ENCODE data around the gene GAS1. TPM values are rescaled to one million over a fixed set of nuclear protein-coding genes. Genes with fewer than 3 reads are reported as not detected.

GAS1 gene, protein sequence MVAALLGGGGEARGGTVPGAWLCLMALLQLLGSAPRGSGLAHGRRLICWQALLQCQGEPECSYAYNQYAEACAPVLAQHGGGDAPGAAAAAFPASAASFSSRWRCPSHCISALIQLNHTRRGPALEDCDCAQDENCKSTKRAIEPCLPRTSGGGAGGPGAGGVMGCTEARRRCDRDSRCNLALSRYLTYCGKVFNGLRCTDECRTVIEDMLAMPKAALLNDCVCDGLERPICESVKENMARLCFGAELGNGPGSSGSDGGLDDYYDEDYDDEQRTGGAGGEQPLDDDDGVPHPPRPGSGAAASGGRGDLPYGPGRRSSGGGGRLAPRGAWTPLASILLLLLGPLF
- total RNA-seq, result 605 TPM

DNA sequence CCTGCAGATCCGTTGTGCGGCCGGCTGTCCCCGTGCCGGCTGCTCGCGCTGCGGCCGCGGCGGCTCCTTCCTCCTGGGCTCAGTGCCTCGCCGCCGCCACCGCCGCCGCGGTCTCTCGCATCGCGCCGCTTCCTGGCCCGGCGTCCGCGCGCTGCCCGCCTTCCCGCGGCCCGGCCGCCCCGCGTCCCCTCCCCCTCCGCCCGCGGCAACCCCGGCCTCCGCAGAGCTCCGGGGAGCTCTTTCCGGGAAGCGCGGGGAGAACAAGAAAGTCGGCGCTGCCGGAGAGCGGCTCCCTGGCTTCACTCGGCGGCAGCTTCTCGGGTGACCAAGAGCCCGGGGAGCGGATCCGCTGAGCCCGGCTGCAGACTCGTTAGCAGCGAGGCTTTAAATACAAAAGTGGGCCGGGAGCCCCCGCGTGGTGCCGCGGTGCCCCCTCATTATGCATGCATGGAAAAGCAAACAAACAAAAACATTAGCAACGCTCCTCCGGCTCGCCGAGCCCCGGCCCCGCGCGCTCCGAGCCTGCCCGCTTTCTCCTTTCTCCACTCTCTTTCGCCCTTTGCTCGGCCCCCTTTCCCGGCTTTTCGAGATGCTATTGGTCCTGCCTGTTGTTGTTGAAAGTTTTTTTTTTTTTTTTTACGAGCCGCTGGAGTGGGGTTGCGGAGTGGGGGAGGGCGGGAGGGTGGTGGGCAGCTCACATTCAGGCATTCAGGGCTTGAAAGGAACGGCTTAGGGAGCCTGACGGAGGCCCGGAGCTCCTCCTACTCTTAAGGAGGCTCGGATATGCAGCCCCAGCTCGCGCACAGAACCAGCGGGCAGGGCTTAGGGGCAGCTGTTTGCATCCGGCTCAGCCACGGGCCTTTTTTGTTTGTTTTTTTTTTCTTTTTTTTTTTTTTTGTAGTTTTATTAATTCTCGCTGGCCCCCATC, at the start of gene GAS1:
Gene GAS1, minus strand, starts transcription at position 361 of the 928 bp plus-strand sequence. CDS start 727 bp downstream, outside the sequence.
- Histone ChIP-seq H3K9me3 (no peaks in the 10 kb centered on the region), H3K27ac (peak within 1 kb of the TSS; percentile 88 to 89), H3K36me3 (no peaks in the 10 kb centered on the region), H3K4me1 (peaks cover 0 to 17% of the 10 kb centered on the region in 2 donors), H3K4me3 (peak within 1 kb of the TSS; percentile 90 to 93), H3K27me3 (no peaks in the 10 kb centered on the region)
- DNase-seq (ENCODE audit: low spot score in 2 of 2), result peak; percentile 69 to 93
- intact Hi-C loops (cut with DNase I), result loop anchor here (5.0 kb wide), 6 partner anchors 90 to 595 kb away; partner anchors contain the start of gene TUT7
- TF ChIP-seq, protein P1, sequence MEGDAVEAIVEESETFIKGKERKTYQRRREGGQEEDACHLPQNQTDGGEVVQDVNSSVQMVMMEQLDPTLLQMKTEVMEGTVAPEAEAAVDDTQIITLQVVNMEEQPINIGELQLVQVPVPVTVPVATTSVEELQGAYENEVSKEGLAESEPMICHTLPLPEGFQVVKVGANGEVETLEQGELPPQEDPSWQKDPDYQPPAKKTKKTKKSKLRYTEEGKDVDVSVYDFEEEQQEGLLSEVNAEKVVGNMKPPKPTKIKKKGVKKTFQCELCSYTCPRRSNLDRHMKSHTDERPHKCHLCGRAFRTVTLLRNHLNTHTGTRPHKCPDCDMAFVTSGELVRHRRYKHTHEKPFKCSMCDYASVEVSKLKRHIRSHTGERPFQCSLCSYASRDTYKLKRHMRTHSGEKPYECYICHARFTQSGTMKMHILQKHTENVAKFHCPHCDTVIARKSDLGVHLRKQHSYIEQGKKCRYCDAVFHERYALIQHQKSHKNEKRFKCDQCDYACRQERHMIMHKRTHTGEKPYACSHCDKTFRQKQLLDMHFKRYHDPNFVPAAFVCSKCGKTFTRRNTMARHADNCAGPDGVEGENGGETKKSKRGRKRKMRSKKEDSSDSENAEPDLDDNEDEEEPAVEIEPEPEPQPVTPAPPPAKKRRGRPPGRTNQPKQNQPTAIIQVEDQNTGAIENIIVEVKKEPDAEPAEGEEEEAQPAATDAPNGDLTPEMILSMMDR (IDR thresholded peaks at IDR 0.05), result no peak

DNA sequence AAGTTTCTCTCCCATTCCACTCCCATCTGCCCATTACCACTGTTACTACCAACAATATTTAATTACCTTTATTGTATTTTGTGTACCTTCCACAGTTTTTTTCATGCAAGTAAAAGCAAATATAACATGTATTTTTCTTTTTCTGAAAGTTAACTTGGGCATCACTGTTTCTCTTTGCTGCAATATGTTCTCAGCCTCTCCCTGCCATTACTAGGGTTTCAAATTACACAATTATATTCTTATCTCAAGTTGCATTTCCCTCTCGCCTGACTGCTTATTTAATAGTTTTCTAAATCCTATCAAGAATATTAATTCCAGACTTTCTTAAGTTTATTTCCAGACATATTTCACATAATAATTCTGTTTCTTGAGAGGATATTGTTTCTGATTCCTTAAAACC, 46.9 kb upstream of the GAS1 start:
- Histone ChIP-seq H3K27ac (no peak overlapping the region), H3K4me3 (no peak overlapping the region), H3K27me3 (no peaks in the 10 kb centered on the region), H3K9me3 (no peaks in the 10 kb centered on the region), H3K4me1 (no peaks in the 10 kb centered on the region), H3K36me3 (no peaks in the 10 kb centered on the region)
- DNase-seq (ENCODE audit: low spot score in 2 of 2), result no peak
- intact Hi-C loops (cut with DNase I), result no loop called here
- TF ChIP-seq, protein P1 (IDR thresholded peaks at IDR 0.05), result no peak

DNA sequence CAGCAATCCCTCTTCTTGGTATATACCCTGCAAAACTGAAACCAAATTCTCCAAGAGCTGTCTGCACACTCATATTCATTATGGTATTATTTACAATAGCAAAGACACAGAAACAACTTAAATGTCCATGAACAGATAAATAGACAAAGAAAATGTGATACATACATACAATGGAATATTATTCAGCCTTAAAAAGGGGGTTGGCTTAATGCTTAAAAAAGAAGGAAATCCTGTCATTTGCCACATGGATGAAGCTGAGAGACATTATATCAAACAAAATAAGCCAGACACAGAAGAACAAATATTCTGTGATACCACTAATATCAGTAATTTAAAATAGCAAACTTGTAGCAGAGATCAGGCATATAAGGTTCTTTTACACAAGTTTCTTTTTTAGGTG, 46.5 kb upstream of the GAS1 start:
- H3K27ac ChIP-seq, result no peak overlapping the region
- H3K4me3 ChIP-seq, result no peak overlapping the region
- no peaks in the 10 kb centered on the region for H3K9me3 ChIP-seq
- no peaks in the 10 kb centered on the region for H3K27me3 ChIP-seq
- intact Hi-C loops (cut with DNase I), result no loop called here
- H3K36me3 ChIP-seq, result no peaks in the 10 kb centered on the region
- H3K4me1 ChIP-seq, result no peaks in the 10 kb centered on the region
- TF ChIP-seq, protein P1 (IDR thresholded peaks at IDR 0.05), result no peak
- DNase-seq (ENCODE audit: low spot score in 2 of 2), result no peak

DNA sequence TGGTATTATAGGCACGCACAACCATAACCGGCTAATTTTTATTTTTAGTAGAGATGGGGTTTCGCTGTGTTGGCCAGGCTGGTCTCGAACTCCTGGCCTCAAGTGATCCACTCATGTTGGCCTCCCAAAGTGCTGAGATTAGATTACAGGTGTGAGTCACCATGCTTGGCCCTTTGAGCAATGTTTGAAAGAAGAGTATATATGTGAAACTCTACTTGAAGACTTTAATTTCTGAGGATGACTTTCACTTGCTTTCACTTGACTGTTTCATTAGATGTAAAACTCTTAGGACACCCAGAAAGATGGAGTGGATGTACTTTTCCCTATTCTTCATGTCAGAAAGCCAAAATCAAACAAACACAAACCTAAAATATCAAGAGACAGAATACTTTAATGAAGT, 43.8 kb upstream of the GAS1 start:
- Histone ChIP-seq H3K9me3 (no peaks in the 10 kb centered on the region), H3K27ac (no peak overlapping the region), H3K4me1 (no peaks in the 10 kb centered on the region), H3K4me3 (no peak overlapping the region), H3K27me3 (no peaks in the 10 kb centered on the region), H3K36me3 (no peaks in the 10 kb centered on the region)
- intact Hi-C loops (cut with DNase I), result no loop called here
- no peak for DNase-seq (ENCODE audit: low spot score in 2 of 2)
- TF ChIP-seq, protein P1 (IDR thresholded peaks at IDR 0.05), result no peak

DNA sequence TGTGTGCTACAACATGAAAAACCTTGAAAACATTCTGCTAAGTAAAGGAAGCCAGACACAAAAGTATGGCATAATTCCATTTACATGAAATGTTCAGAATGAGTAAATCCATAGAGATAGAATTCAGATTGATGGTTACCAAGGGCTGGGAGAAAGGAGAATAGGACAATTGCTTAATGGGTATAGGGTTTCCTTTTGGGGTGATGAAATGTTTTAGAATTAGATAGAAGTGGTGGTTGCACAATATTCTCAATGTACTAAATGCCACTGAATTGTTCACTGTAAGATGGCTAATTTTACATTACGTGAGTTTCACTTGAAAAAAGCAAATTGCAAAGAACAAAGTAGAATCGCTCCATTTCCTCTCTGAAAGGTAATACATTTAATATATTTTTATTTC, 43.0 kb upstream of the GAS1 start:
- H3K27me3 ChIP-seq, result no peaks in the 10 kb centered on the region
- no peak overlapping the region for H3K27ac ChIP-seq
- TF ChIP-seq, protein P1 (IDR thresholded peaks at IDR 0.05), result no peak
- DNase-seq (ENCODE audit: low spot score in 2 of 2), result no peak
- no peaks in the 10 kb centered on the region for H3K9me3 ChIP-seq
- intact Hi-C loops (cut with DNase I), result no loop called here
- no peak overlapping the region for H3K4me3 ChIP-seq
- H3K36me3 ChIP-seq, result no peaks in the 10 kb centered on the region
- no peaks in the 10 kb centered on the region for H3K4me1 ChIP-seq
